C4-2B (cell line): ENCODE measurements around the gene BRIP1.

Source experiments
- CTCF ChIP-seq: fragments of 450-650 bp; conservative IDR thresholded peaks from 2 replicates; pipeline ENCODE4 v1.5.1; 2017; ENCODE audit warnings: mild to moderate bottlenecking
- ZFX ChIP-seq: fragments of 450-650 bp; IDR thresholded peaks from 2 replicates; pipeline ENCODE4 v1.6.1; 2017

DNA sequence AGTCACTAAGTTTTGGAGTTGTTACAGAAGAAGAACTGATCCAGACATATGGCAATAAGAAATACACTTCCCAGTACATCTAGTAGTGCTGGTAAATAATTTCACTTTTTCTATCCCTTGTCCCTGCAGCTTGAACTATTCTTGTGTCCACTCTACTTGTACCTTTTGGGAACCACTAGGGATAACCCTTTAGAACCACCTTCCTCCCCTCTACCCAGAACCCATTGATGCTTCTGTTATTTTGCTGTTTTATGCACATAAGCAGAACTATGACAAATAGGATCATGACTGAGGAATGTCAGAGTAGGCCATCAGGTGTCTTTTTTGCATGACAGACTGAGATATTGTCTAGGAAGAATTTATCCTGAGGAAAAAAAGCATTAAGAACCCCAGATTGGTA, 125.1 kb downstream of the BRIP1 start:
- TF ChIP-seq CTCF, result no peak
- no peak for TF ChIP-seq ZFX
